ENCODE results near the gene EEF1G. TPM values are rescaled to one million over a fixed set of nuclear protein-coding genes. Genes with fewer than 3 reads are reported as not detected.

The EEF1G gene
- total RNA-seq, 4 donors from 2014 or later = 1,221 to 2,946 (median 2,495) TPM

GRCh38 chr11:62615521-62615920 is 41.8 kb upstream of the EEF1G start:
- H3K36me3 ChIP-seq = peaks cover 28% of the 10 kb centered on the region
- no peak for TF ChIP-seq EP300 (IDR thresholded peaks at IDR 0.05)
- H3K27ac ChIP-seq = no peak overlapping the region
- H3K4me1 ChIP-seq = peaks cover 58% of the 10 kb centered on the region
- H3K27me3 ChIP-seq = no peaks in the 10 kb centered on the region
- no peak for DNase-seq (ENCODE audit: low spot score in 2 of 2)
- 69% methylated on average over 2 of the region's 7 CpGs for WGBS
- H3K9me3 ChIP-seq = no peaks in the 10 kb centered on the region
- H3K4me3 ChIP-seq = no peak overlapping the region

- TF ChIP-seq POLR2A (IDR thresholded peaks at IDR 0.05) (no peak), CTCF (IDR thresholded peaks at IDR 0.05) (no peak), POLR2AphosphoS5 (IDR thresholded peaks at IDR 0.05) (no peak), EP300 (IDR thresholded peaks at IDR 0.05) (no peak)
- DNase-seq (ENCODE audit: low spot score in 2 of 2) = no peak
- Histone ChIP-seq H3K27ac (peak overlapping the region; percentile 94), H3K4me1 (peaks cover 45% of the 10 kb centered on the region), H3K36me3 (peaks cover 36% of the 10 kb centered on the region), H3K9me3 (no peaks in the 10 kb centered on the region), H3K27me3 (no peaks in the 10 kb centered on the region), H3K4me3 (no peak overlapping the region)
- 59% methylated on average over 8 of the region's 8 CpGs for whole genome bisulfite sequencing
Measured at GRCh38 chr11:62614275-62614674, 40.6 kb upstream of the EEF1G start.

GRCh38 chr11:62613291-62613778 is 39.6 kb upstream of the EEF1G start:
- 0% methylated on average over 1 of the region's 15 CpGs for WGBS
- peak in 1 of 2 donors; percentile 83 for DNase-seq (ENCODE audit: low spot score in 2 of 2)
- Histone ChIP-seq H3K36me3 (peaks cover 40% of the 10 kb centered on the region), H3K9me3 (no peaks in the 10 kb centered on the region), H3K27ac (peak overlapping the region; percentile 94), H3K4me3 (peak overlapping the region; percentile 88), H3K27me3 (no peaks in the 10 kb centered on the region), H3K4me1 (peaks cover 39% of the 10 kb centered on the region)
- no peak for TF ChIP-seq POLR2AphosphoS5 (IDR thresholded peaks at IDR 0.05)
- TF ChIP-seq CTCF (IDR thresholded peaks at IDR 0.05) = no peak
- TF ChIP-seq POLR2A (IDR thresholded peaks at IDR 0.05) = no peak
- TF ChIP-seq EP300 (IDR thresholded peaks at IDR 0.05) = no peak

GRCh38 chr11:62612366-62613290 is 38.9 kb upstream of the EEF1G start, which contains the start of the genes EML3 and ROM1:
Gene EML3 (minus strand): TSS chr11:62612775. CDS start chr11:62612457, 318 bp downstream.
Gene ROM1 (plus strand): TSS chr11:62613257. CDS start chr11:62613282, 25 bp downstream.
- Histone ChIP-seq H3K27ac (peak within 1 kb of the TSS; percentile 94), H3K4me3 (peak within 1 kb of the TSS; percentile 88), H3K27me3 (no peaks in the 10 kb centered on the region), H3K4me1 (peaks cover 39% of the 10 kb centered on the region), H3K36me3 (peaks cover 44% of the 10 kb centered on the region), H3K9me3 (no peaks in the 10 kb centered on the region)
- peak; percentile 96 for DNase-seq (ENCODE audit: low spot score in 2 of 2)
- WGBS = 20% methylated on average over 1 of the region's 91 CpGs
- no peak for TF ChIP-seq POLR2A (IDR thresholded peaks at IDR 0.05)
- TF ChIP-seq CTCF (IDR thresholded peaks at IDR 0.05) = peak; percentile 78 to 97
- TF ChIP-seq EP300 (IDR thresholded peaks at IDR 0.05) = no peak

GRCh38 chr11:62611705-62612365 is 38.1 kb upstream of the EEF1G start:
- peak overlapping the region; percentile 94 for H3K27ac ChIP-seq
- H3K4me3 ChIP-seq = peak overlapping the region; percentile 88
- under 1% methylated on average over 25 of the region's 34 CpGs for WGBS
- peaks cover 42% of the 10 kb centered on the region for H3K36me3 ChIP-seq
- TF ChIP-seq POLR2A (IDR thresholded peaks at IDR 0.05) = no peak
- no peak for TF ChIP-seq CTCF (IDR thresholded peaks at IDR 0.05)
- TF ChIP-seq POLR2AphosphoS5 (IDR thresholded peaks at IDR 0.05) = no peak
- TF ChIP-seq EP300 (IDR thresholded peaks at IDR 0.05) = no peak
- H3K4me1 ChIP-seq = peaks cover 39% of the 10 kb centered on the region
- H3K9me3 ChIP-seq = no peaks in the 10 kb centered on the region
- H3K27me3 ChIP-seq = no peaks in the 10 kb centered on the region
- DNase-seq (ENCODE audit: low spot score in 2 of 2) = no peak
